ENCODE data around the gene CHID1.

Gene CHID1

DNA sequence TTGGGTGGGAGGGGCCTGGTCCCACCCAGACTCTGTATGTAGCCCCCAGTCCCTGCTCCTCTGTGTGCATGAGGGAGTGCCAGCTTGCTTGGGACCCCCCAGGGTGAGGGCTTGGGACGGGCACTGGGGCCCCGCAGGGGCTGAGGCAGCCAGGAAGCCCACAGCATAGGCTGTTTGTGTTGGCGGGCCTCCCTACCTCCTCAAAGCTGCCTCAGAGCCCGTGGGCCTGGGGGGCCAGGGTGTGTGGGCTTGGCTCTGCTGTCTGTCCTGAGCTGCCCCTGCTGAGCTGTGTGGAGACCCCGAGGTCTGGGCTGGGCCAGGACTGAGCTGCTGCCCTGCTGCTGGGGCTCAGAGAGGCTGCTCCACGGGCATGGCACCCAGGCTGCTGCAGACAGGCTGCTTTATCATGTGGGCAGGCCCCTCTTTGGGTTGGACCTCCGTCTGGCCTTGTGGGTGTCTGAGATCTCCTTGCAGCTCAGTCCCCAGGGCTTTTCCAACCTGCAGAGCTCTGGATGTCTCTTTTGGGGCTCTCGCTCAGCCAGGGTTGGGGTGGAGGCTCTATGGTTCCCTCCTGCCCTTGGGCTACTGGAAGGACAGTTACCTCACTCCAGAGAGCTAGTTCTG lies 64.6 kb downstream of the CHID1 start:
- no peak for FAIRE-seq

DNA sequence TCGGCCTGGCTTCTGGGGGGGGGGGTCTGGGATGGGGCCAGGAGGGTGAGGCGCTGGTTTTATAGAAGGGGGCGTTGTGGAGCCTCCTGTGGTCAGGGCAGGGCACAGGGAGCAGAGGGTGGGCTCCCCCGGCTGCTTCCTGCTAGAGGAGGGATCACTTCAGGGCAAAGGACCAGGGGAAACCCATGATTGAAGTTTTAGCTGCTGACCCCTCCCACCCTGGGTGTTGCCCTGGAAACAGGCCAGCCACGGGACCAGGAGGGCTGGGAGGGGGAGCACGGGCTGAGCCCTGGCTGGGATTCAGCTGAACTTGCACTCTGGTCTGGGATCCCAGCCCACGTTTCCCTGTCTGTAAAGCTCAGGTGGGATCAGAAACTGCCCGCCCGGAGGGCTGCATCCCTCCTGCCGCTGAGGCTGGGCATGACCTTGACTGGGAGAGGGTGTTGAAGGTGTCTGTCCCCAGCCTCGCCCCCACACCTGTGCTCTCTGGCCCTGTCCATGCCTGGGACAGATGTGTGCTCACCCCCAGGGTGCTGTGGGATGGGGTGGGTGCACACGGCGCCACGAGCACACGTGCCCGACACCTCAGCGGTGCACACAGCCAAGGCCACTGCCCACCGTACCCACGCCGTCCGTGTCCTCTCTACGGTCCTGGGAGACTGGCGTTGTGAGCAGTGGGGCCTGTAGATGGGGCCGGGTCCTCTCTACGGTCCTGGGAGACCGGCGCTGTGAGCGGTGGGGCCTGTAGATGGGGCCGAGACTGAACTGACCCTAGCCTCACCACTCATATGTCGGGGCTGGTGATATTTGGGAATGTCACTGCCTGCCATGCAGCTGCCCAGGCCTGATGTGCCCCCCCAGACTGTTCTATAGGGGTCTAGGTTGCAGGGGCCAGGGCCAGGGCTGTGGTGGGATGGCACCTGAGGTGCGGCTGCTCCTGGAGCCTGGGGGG lies 65.6 kb downstream of the CHID1 start:
- no peak for FAIRE-seq

DNA sequence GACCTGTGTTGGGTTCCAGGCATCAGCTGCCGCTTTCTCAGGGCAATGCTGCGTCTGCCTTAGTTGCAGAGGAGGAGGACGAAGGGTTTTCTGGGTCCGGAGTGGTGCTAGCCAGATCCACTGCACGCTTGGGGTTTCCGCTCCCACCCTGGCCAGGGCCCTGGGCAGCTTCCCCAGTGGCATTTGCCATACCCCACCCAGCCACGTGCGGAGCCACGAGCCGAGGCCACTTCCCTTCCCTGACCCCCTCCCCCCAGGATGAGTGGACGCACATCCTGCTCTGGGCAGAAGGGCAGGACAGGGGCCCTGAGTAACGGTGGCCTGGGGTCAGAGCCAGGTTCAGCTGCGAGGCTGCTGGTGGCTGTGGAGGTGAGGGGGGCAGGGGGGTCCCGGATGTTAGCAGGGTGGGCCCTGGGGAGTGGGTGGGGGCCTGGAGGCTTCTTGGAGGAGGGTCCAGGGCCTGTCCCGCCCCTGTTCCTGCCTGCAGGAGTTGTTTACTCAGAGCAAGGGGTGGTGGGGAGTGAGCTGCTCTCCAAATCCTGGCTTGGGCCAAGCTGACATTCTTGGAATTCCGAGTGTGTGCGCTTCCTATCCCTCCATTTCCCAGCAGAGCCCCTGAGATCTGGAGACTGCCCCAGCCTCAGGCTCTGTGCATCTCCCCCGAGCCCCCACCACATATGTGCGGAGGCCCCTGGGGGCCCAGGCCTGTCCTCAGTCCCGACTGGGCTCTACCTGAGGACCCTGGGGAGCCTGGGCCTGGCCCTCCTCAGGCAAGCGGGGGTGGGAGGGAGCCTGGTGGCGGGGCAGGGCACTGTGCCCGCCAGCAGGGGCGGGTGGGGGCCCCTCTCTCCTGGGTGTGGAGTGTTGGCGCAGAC lies 66.6 kb downstream of the CHID1 start:
- no peak for FAIRE-seq

DNA sequence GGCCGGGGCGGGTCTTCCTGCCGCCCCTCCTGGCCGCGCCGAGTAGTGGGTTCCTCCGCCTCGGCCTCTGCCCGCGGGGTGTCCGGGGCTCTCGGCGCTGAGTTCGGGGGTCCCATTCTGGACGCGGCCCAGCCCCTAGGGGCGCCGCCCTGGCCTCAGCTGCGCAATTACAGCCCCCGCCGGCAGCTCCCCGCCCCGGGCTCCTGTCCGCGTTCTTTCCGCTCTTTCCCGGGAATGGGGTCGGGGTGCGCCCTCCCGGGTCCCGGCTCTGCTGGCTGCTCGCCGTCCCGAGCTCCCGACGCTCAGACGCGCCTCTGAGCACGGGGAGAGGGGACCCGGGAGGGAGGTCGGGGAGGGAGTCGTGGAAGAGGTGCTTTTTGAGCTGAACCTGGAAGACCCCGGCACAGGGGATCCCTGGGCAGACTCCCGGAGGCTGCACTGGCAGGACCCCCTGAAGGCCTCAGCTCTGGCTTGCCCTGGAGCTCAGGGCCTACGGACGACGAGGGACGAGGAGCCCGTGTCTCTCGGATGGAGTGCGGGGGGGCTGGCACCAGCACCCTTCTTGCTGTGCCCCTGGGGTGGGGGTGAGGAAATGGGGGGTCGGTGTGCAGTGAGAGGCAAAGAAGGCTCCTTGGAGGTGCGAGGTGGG lies 67.4 kb downstream of the CHID1 start:
- no peak for FAIRE-seq

DNA sequence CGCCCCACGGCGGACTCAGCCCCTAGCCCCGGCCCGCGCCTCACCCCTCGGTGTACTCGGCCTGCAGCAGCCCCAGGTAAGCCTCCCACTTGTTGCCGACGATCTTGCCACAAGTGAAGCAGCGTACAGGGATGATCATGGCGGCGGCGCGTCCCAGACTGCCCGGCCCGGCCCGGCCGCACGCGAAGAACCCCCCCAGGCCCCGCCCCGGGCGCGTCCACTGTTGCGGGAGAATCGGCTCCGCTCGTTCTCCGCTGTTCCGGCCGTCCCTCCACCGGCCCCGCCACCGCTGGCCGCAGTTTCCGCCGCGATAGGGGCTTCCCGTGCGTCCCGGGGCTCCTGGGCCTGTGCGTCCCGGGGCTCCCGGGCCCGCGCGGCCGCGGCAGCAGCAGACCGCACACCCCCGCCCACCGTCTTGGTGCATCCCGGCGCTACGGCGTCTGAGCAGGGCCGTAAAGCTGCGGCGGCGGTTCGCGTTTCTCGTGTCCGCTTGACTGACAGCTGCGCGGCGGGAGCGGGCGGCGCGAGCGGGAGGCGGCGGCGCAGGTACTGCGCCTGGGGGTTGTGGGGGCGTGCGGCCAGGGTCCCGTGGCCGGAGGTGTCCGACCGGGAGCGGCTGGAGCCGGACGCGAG lies 68.1 kb downstream of the CHID1 start, which contains the start of the genes POLR2L and TSPAN4:
TSS of gene POLR2L (minus strand) at position 160 of the 633 bp plus-strand sequence. CDS start at position 139, 21 bp downstream.
TSS of gene TSPAN4 (plus strand) at position 483 of the 633 bp plus-strand sequence. CDS start 7,453 bp downstream, outside the sequence.
- FAIRE-seq, result no peak

DNA sequence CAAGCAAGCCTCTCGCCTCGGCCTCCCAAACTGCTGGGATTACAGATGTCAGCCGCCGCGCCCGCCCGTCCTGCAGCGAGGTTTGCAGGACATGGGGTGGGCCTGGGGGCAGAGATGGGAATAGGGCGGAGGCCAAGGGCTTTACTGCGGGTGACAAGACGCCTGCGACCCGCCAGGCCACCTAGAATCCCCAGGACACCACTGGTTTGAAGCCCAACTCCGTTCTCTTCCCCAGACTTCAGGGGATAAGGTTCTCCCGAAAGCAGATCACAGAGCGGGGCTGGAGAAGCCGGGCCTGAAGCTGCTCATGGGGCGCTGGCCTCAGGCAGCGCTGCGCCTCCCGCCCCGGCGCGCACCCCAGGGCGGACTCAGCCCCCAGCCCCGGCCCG lies 68.6 kb downstream of the CHID1 start:
- no peak for FAIRE-seq

DNA sequence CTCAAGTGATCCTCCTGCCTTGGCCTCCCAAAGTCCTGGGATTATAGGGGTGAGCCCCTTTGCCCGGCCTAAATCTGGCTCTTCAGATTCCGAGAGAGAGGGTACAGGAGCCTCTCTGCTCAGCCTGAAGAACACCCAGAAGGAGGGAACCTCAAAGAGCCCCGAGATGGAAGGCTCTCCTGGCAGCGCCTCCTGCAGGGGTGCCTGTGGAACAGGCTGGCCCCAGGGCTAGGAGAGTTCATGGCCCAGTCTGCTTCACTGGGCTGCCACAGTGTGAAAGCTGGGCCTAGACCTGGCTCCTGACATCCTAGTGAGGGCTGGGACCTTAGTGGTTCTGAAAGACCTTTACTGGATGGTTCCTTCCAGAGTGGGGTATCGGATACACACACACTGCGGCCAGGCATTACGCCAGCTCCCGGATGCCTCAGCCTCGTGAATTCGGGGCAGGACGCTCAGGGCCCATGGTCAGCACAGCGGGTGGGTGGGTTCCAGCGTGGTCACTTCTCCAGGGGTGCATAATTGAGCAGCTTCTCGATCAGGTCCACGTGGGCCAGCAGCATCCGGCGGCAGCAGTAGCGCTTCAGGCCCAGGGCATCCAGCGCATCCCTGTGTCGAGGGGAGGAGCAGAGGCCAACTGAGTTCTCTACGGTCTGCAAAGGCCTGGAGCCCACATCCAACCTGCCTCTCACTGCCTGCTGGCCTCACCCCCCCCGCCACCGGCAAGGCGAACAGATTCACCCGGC lies 70.6 kb downstream of the CHID1 start:
- FAIRE-seq, result no peak

DNA sequence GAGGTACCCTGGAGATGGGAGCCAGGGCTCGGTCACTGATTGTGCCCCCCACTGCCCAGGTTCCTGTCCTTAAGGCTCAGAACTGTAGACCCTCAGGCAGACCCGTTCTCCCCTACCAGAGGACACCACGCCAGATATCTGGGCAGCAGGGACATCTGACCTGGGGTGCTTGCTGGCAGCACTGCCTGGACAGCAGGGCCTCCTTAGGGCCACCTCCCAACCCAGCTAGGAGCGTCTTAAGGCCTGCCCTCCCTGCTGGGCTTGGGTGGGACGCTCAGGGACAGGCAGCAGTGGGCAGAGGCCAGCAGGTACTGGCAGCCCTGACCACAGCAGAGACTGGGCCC lies 71.4 kb downstream of the CHID1 start:
- no peak for FAIRE-seq

DNA sequence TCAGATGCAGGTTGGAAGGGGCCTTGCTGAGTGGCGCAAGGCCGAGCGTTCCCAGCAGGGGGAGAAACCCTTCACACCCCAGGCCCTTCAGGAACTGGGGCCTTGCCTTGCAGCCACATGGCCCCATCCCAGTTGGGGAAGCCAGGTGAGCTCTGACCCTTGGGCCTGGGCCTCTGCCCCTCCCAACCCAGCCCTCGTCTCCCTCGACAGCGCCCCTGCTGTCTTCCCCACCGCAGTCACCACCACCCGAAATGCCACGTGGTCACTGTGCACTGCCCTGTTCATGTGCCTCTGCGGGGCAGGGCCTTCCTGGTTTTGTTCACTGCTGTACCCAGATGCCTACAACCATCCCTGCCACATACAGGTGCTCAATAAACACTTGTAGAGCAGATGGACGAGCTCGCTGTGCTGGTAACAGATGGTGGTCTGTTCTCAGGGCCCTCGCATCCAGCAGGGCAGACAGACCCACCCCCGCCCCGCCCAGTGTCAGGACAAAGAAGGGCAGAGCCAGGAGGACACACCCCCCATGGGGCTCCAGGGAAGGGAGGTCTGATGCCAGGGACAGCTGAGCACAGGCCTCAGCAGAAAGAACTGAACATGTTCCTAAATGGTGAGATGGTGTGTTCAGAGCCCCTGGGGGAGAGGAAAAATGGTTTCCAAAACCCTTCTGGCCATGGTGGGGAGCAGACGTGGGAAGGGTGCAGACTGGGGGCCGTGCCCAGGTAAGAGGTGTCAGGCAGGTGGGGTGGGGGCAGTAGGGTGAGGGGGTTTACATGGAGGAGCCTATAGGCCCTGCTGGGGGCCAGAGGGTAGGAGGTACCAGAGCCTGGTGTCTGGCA lies 72.0 kb downstream of the CHID1 start:
- FAIRE-seq, result no peak

DNA sequence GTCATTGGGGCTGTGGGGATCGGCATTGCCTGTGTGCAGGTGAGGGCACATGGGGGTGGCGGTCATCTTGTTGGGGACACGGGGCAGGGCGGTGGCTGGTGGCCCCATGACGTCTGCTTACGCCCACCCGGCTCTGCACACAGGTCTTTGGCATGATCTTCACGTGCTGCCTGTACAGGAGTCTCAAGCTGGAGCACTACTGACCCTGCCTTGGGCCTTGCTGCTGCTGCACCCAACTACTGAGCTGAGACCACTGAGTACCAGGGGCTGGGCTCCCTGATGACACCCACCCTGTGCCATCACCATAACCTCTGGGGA lies 72.7 kb downstream of the CHID1 start:
- FAIRE-seq, result no peak

DNA sequence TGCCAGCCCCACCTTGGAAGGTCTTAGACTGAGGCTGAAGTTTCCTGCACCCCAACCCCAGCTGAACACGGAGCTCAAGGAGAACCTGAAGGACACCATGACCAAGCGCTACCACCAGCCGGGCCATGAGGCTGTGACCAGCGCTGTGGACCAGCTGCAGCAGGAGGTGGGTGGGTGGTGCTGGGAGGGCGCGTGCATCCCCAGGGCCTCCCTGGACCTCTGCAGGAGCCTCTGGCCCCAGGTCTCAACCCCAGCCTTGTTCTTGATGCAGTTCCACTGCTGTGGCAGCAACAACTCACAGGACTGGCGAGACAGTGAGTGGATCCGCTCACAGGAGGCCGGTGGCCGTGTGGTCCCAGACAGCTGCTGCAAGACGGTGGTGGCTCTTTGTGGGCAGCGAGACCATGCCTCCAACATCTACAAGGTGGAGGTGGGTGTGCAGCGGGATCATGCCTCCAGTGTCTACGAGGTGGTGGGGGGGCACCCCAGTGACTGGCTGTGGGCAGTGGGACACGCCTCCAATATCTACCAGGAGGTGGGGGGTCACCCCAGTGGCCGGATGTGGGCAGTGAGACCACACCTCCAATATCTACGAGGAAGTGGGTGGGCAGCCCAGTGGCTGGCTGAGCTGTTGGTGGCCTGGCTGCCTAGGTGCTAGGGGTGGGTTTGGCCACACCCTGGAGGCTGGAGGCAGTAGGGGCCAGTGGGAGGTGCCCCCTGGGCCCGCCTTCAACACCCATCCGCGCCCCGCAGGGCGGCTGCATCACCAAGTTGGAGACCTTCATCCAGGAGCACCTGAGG lies 73.2 kb downstream of the CHID1 start:
- no peak for FAIRE-seq

DNA sequence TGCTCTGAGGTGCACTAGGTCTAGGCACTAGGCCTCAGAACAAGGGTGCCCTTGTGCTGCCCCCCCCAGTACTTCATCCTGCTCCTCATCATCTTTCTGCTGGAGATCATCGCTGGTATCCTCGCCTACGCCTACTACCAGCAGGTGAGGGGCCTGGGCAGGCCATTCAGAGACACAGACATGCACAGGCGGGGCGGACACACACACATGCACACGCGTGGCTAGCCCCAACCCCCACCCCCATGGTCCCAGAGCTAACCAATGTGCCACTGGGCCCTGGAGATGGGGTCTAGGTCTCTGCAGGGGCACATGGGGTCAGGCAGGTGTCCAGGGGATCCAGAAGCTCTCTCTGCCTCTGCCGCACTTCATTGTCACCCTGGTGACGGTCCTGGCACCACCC lies 73.9 kb downstream of the CHID1 start:
- no peak for FAIRE-seq

DNA sequence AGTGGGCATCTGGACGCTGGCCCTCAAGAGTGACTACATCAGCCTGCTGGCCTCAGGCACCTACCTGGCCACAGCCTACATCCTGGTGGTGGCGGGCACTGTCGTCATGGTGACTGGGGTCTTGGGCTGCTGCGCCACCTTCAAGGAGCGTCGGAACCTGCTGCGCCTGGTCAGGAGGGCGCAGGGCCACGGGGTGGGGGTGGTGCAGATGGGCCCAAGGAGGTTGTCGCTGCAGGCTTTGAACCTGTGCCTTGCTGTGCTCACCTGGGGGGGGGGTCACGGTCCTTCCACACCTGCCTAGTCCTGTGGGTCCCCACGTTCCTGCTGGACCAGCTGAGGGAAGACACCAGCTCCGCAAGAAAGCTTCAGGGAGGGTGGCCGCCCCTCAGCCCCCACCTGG lies 74.3 kb downstream of the CHID1 start:
- FAIRE-seq, result no peak

DNA sequence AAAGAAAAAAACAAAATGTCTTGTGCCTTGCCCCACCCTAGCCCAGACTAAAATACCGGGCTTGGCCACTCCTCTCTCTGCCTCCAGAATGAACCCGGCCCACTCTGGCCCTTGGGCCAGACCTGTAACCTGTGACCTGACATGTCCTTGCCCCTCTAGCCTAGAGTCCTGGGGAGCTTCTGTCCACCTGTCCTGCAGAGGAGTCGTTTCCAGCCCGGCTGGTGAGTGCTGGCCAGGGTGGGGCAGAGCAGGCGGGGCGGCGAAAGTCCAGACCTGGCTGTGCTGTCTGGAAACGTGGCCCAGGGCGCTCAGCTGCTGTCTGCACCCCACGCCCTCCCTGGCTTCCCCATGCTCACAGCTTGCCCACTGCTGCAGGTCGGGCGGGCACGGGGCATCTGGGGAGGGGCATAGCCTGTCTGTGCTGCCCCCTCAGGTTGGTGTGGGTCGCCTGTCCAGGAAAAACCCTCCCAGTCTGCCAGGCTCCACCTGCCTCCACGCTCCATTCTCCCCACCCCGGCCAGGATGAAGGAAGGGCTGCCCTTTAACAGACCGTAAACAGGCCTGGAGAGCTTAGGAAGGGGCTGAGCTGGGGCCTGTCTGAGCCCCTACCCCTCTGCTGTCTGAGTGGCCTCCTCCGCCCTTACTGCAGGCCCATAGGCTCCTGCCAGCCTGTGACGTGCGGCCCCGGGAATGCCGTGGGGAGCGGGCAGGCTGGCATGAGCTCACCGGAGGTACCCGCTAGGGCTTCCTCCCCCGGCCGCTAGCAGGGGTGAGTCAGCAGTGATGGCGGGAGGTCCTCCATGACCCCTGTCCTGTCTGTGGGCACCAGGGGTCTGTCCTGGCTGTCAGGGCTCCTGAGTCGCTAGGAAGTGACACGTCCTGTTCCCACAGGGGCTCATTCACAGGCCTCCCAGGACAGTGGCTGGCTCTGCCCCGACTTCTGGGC lies 76.0 kb downstream of the CHID1 start:
- FAIRE-seq, result no peak

DNA sequence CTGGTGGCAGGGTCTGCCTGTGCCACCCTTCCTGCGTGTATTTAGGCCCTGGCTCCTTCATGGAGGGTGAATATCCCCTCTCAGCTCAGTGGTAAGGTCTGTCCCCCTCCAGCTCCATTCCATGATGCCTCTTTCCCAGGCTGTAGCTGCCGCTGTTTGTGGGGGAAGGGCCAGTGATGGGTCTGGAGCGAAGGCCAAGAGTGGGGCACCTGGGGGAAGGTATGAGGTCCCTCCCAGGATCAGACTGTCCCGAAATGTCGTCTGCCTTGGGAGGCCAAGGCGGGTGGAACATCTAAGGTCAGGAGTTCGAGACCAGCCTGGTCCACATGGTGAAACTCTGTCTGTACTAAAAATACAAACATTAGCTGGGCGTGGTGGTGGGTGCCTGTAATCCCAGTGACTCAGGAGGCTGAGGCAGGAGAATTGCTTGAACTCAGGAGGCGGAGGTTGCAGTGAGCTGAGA lies 76.7 kb downstream of the CHID1 start:
- no peak for FAIRE-seq

DNA sequence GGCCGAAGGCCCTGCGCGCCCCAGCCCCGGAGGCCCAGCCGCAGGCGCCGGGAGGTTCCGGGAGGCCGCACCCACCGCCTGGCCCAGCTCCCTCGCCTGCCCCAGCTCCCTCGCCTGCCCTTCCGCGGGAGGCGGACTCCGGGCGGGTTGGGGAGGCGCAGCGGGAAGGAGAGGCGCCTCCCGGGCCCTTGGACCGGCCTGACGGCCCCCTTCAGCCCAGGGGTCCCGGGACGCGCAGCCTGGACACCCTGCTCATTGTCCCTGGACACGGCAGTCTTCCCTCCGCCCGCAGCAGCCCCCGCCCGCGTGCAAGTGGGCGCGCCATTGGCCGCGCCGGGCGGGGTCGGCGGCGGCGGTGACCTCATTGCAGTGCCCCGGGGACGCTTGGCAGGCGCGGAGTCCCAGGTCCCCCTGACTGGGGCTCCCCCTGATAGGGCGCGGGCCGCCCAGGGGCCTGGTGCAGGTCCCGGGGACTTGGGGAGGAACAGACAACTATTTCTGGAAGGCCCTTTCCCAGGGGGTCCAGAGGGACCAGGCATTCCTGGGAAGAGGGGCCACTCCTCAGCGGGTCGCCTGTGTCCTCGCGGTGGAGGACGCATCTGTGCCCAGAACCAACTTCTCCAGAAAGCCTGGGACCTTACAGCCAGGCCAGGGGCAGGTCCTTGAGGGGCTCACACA lies 77.4 kb downstream of the CHID1 start:
- no peak for FAIRE-seq

DNA sequence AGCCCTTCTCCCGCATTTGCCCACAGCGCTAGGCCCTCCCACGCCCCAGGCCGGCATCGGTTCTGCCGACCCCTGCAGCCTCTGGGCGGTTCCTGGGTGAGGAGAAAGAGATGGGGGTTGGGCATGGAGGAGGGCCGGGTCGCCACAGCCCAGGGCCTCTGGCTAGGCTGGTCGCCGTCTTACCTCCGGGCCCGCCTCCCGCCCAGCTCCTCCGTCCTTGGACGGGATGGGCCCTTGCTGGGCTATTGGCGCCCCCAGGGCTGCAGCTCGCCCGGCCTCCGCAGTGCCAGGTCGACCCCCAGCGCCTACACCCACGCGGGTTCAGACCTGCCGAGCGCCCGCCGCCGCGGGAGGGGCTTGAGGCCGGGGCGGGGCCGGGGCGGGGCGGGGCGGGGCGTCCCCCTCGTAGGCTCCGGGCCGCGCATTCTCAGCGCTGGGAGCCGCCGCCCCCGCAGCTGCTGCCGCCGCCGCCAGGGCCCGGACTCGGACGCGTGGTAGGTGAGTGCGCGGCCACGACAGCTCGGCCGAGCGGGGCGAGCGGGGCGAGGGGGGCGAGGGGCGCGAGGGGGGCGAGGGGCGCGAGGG lies 78.0 kb downstream of the CHID1 start, which contains the start of gene CD151:
TSS of gene CD151 (plus strand) at position 424 of the 585 bp plus-strand sequence. CDS start 3,118 bp downstream, outside the sequence.
- FAIRE-seq, result no peak
